GM21576 (cell line): ENCODE measurements around the gene LAMA5.

Experiments
- ATAC-seq: cut with Tn5 transposase; IDR thresholded peaks from one replicate; pipeline ENCODE4 v1.9.1; 2021; ENCODE audit warnings: mild to moderate bottlenecking, moderate library complexity; ENCODE audit not compliant: unreplicated experiment

LAMA5 gene

GRCh38 chr20:62330576-62331317 is 36.4 kb downstream of the LAMA5 start:
- ATAC-seq = no peak

- no peak for ATAC-seq
These were observed 37.4 kb downstream of the LAMA5 start for GRCh38 chr20:62329389-62330377.

- no peak for ATAC-seq
These were observed 38.3 kb downstream of the LAMA5 start for GRCh38 chr20:62328684-62329388.

- no peak for ATAC-seq
These were observed 39.2 kb downstream of the LAMA5 start for GRCh38 chr20:62327726-62328495.

- ATAC-seq = no peak
These were observed 40.0 kb downstream of the LAMA5 start for GRCh38 chr20:62326959-62327725.

GRCh38 chr20:62326559-62326958 is 40.6 kb downstream of the LAMA5 start:
- no peak for ATAC-seq

- ATAC-seq = no peak
These were observed 41.8 kb downstream of the LAMA5 start for GRCh38 chr20:62325172-62325905.

GRCh38 chr20:62323980-62324906 is 42.9 kb downstream of the LAMA5 start:
- no peak for ATAC-seq

- no peak for ATAC-seq
These were observed 43.7 kb downstream of the LAMA5 start for GRCh38 chr20:62323146-62323979.

GRCh38 chr20:62322492-62323041 is 44.5 kb downstream of the LAMA5 start:
- ATAC-seq = no peak

GRCh38 chr20:62321975-62322374 is 45.1 kb downstream of the LAMA5 start:
- no peak for ATAC-seq

- no peak for ATAC-seq
These were observed 45.6 kb downstream of the LAMA5 start for GRCh38 chr20:62321521-62321948.

GRCh38 chr20:62320581-62321354 is 46.3 kb downstream of the LAMA5 start:
- ATAC-seq = no peak

GRCh38 chr20:62319346-62319909 is 47.7 kb downstream of the LAMA5 start:
- no peak for ATAC-seq
